ENCODE measurements around the gene PPP1R14D. TPM values are rescaled to one million over a fixed set of nuclear protein-coding genes. Genes with fewer than 3 reads are reported as not detected.

PPP1R14D gene
- total RNA-seq, 1 donor from 2014 or later, result not detected

DNA sequence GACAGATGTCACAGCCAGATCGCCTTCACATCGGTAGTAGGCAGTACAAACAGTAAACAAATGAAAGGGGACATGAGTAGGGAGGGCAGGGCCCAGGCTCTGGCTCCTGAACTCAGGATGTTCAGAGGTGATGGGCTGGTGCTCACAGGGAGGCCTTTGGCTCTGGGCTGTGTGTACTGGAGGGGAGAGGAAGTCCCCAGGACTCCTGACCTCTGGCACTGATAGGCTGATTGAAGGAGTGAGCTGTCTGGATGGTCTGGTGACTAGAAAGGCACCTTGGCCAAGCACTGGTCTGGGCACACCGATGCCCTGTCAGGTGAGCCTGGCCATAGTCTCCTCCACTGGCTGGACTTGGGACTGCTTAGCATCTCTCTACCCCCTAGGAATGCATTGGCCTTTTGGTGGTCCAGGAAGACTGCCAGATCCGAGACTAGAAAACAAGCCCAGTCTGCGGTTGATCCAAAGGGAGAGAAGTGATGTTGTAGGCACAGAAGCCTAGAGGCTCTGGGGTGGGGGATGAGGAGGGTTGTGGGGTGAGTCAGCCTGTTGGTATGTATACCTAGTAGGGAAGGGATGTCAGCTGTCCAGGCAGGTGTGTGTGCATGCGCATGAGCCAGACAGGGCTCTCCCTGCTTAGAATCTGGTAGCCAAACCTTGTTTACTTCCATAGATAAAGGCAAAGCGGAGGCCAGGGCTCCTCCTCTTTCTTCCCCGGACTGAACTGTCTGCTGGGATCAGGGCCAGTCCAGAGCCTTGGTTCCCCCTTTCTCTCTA, 17.2 kb upstream of the PPP1R14D start:
- Histone ChIP-seq H3K27me3 (no peaks in the 10 kb centered on the region), H3K4me3 (peak overlapping the region; percentile 4 to 54), H3K27ac (peak overlapping the region; percentile 70), H3K9me3 (no peaks in the 10 kb centered on the region), H3K36me3 (no peaks in the 10 kb centered on the region), H3K4me1 (peaks cover 34% of the 10 kb centered on the region)
- intact Hi-C loops (cut with DNase I), result no loop called here
- DNase-seq (ENCODE audit: extremely low spot score in 2 of 2), result no peak
- peak; percentile 38 to 42 for TF ChIP-seq POLR2AphosphoS5 (IDR thresholded peaks at IDR 0.05; ENCODE audit: insufficient read depth in 1 of 2, low read depth in 1 of 2)
- no peak for TF ChIP-seq POLR2A (IDR thresholded peaks at IDR 0.05)

DNA sequence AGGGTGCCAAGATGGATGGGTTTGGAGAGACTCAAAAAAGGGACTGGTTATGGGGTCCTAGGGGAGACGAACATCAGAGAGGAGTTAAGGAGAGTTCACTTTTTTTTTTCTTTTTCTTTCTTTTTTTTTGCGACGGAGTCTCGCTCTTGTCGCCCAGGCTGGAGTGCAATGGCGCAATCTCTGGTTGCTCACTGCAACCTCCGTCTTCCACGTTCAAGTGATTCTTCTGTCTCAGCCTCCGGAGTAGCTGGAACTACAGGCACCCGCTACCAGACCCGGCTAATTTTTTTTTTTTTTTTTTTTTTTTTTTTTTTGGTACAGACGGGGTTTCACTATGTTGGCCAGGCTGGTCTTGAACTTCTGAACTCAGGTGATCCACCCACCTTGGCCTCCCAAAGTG, 16.5 kb upstream of the PPP1R14D start:
- Histone ChIP-seq H3K36me3 (no peaks in the 10 kb centered on the region), H3K27me3 (no peaks in the 10 kb centered on the region), H3K9me3 (no peaks in the 10 kb centered on the region), H3K4me3 (peak overlapping the region; percentile 54 to 66), H3K27ac (peak overlapping the region; percentile 70), H3K4me1 (peaks cover 34% of the 10 kb centered on the region)
- intact Hi-C loops (cut with DNase I), result no loop called here
- TF ChIP-seq POLR2AphosphoS5 (IDR thresholded peaks at IDR 0.05; ENCODE audit: insufficient read depth in 1 of 2, low read depth in 1 of 2) (no peak), POLR2A (IDR thresholded peaks at IDR 0.05) (no peak)
- TF ChIP-seq, protein P1, sequence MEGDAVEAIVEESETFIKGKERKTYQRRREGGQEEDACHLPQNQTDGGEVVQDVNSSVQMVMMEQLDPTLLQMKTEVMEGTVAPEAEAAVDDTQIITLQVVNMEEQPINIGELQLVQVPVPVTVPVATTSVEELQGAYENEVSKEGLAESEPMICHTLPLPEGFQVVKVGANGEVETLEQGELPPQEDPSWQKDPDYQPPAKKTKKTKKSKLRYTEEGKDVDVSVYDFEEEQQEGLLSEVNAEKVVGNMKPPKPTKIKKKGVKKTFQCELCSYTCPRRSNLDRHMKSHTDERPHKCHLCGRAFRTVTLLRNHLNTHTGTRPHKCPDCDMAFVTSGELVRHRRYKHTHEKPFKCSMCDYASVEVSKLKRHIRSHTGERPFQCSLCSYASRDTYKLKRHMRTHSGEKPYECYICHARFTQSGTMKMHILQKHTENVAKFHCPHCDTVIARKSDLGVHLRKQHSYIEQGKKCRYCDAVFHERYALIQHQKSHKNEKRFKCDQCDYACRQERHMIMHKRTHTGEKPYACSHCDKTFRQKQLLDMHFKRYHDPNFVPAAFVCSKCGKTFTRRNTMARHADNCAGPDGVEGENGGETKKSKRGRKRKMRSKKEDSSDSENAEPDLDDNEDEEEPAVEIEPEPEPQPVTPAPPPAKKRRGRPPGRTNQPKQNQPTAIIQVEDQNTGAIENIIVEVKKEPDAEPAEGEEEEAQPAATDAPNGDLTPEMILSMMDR (IDR thresholded peaks at IDR 0.05), result no peak
- DNase-seq (ENCODE audit: extremely low spot score in 2 of 2), result no peak

DNA sequence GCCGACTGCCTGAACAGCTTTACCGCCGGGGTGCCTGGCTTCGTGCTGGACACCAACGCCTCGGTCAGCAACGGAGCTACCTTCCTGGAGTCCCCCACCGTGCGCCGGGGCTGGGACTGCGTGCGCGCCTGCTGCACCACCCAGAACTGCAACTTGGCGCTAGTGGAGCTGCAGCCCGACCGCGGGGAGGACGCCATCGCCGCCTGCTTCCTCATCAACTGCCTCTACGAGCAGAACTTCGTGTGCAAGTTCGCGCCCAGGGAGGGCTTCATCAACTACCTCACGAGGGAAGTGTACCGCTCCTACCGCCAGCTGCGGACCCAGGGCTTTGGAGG, 16.2 kb upstream of the PPP1R14D start:
- Histone ChIP-seq H3K4me1 (peaks cover 34% of the 10 kb centered on the region), H3K27me3 (no peaks in the 10 kb centered on the region), H3K27ac (peak overlapping the region; percentile 70), H3K36me3 (no peaks in the 10 kb centered on the region), H3K9me3 (no peaks in the 10 kb centered on the region), H3K4me3 (peak overlapping the region; percentile 54 to 66)
- TF ChIP-seq, protein P1 (IDR thresholded peaks at IDR 0.05), result no peak
- no peak for TF ChIP-seq POLR2A (IDR thresholded peaks at IDR 0.05)
- TF ChIP-seq POLR2AphosphoS5 (IDR thresholded peaks at IDR 0.05; ENCODE audit: insufficient read depth in 1 of 2, low read depth in 1 of 2), result no peak
- intact Hi-C loops (cut with DNase I), result no loop called here
- DNase-seq (ENCODE audit: extremely low spot score in 2 of 2), result no peak

DNA sequence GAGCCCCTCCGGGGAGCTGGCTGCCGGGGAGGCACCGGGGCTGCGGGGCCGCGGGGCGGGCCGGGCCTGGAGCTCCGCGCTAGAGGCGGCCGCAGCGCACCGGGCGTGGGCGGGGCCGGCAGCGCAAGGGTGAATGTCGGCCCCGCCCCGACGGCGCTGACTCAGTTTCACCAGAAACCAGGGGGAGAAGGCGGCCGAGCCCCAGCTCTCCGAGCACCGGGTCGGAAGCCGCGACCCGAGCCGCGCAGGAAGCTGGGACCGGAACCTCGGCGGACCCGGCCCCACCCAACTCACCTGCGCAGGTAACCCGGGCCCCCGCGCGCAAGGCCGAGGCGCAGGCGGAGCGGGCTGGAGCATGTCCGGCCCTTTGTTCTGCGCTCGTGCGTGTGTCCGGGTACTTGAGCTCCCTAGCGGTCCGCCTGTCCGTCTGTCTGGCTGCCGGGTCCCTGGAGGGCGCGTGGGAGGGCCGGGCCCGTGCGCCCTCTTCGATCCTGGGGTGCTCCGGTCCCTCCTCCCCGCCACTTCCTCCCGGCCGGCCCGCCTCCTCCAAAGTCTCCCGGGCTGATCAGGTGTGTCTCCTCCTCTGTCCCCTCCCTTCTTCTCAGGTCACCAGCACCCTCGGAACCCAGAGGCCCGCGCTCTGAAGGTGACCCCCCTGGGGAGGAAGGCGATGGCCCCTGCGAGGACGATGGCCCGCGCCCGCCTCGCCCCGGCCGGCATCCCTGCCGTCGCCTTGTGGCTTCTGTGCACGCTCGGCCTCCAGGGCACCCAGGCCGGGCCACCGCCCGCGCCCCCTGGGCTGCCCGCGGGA, 15.6 kb upstream of the PPP1R14D start, which contains the start of gene SPINT1:
Gene SPINT1, plus strand, starts transcription at position 164 of the 811 bp plus-strand sequence. Its CDS starts 507 bp downstream, at position 671.
- TF ChIP-seq POLR2AphosphoS5 (IDR thresholded peaks at IDR 0.05; ENCODE audit: insufficient read depth in 1 of 2, low read depth in 1 of 2) (peak in 1 of 2 donors; percentile 60), POLR2A (IDR thresholded peaks at IDR 0.05) (no peak)
- peak within 1 kb of the TSS; percentile 70 for H3K27ac ChIP-seq
- peak within 1 kb of the TSS; percentile 54 to 66 for H3K4me3 ChIP-seq
- intact Hi-C loops (cut with DNase I), result no loop called here
- no peaks in the 10 kb centered on the region for H3K9me3 ChIP-seq
- H3K27me3 ChIP-seq, result no peaks in the 10 kb centered on the region
- H3K4me1 ChIP-seq, result peaks cover 34% of the 10 kb centered on the region
- no peaks in the 10 kb centered on the region for H3K36me3 ChIP-seq
- no peak for DNase-seq (ENCODE audit: extremely low spot score in 2 of 2)

DNA sequence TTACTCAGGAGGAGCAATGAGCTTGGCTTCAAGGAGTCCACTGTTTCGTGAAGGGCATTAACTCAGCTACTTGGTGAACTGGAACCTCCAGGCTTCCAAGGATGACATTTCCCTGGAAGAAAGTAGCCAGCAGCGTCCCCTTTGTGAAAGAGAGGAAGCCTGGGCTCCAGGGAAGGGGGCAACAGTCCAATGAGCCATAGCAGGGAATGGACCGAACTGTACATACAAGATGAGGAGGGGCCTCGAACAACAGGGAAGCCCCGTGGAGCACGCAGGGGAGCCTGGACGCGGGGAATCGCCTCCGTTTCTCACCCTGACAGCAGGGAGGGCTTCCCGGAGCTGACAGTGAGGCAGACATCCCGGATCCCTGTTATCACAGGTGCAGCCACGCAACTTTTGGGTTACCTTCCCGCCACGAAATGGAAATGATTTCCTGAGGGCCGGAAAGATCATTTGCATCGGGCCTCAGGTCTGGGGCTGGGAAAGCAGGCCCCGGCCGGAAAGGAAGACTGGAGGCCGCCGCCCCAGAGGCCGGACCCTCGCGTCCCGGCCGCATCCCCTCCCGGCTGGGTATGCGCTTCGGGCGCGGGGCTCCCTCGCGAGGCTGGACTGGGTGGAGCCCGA, 14.9 kb upstream of the PPP1R14D start:
- H3K4me3 ChIP-seq, result peak overlapping the region; percentile 54 to 66
- peaks cover 34% of the 10 kb centered on the region for H3K4me1 ChIP-seq
- intact Hi-C loops (cut with DNase I), result no loop called here
- peak overlapping the region; percentile 70 for H3K27ac ChIP-seq
- TF ChIP-seq POLR2A (IDR thresholded peaks at IDR 0.05), result no peak
- TF ChIP-seq, protein P1 (IDR thresholded peaks at IDR 0.05), result no peak
- no peak for TF ChIP-seq POLR2AphosphoS5 (IDR thresholded peaks at IDR 0.05; ENCODE audit: insufficient read depth in 1 of 2, low read depth in 1 of 2)
- H3K36me3 ChIP-seq, result no peaks in the 10 kb centered on the region
- no peak for DNase-seq (ENCODE audit: extremely low spot score in 2 of 2)
- H3K9me3 ChIP-seq, result no peaks in the 10 kb centered on the region
- no peaks in the 10 kb centered on the region for H3K27me3 ChIP-seq

Measured in vagina (tissue), 2 donors.